H1 (cell line): ENCODE measurements around the gene TGM4. TPM values are rescaled to one million over a fixed set of nuclear protein-coding genes. Genes with fewer than 3 reads are reported as not detected.

Experiments
- CTCF ChIA-PET: fragments of 300-600 bp; sonication (Branson Sonifier 250); formaldehyde crosslinking; loops from one replicate; lab custom pipeline; 2021; ENCODE audit not compliant: partially characterized antibody; lab: Charles Lee
- POLR2A ChIA-PET: fragments of 300-600 bp; sonication (Branson Sonifier 250); formaldehyde crosslinking; loops from one replicate; lab custom pipeline; 2021; ENCODE audit warnings: inconsistent platforms; ENCODE audit not compliant: partially characterized antibody; lab: Charles Lee
- DNase-seq, 2 experiments: peaks; one replicate each; pipeline versions ENCODE4 v3.0.0 to v3.0.0-alpha.2; 2010 to 2022; ENCODE audit warnings: low spot score in 2 of 2, low read depth in 1 of 2, mixed read lengths in 1 of 2
- FAIRE-seq: peaks from 2 replicates; lab custom pipeline; 2011; peaks lifted over from hg19 to GRCh38; lab: Jason Lieb, UNC
- H2AFZ ChIP-seq: 2 replicates; pipeline ENCODE4 v1.8.1; 2012; ENCODE audit warnings: low read length, inconsistent platforms
- H2AK5ac ChIP-seq: 2 replicates; pipeline ENCODE4 v1.6.1; 2013; ENCODE audit warnings: low read depth, low read length
- H2BK120ac ChIP-seq: replicated peaks from 2 replicates; pipeline ENCODE3; 2013; ENCODE audit warnings: low read depth, low read length, inconsistent platforms
- H2BK12ac ChIP-seq: 2 replicates; pipeline ENCODE4 v1.6.1; 2013; ENCODE audit warnings: low read depth, low read length
- H2BK15ac ChIP-seq: 2 replicates; pipeline ENCODE4 v1.6.1; 2013; ENCODE audit warnings: low read length
- H2BK20ac ChIP-seq: 2 replicates; pipeline ENCODE4 v1.6.1; 2013; ENCODE audit warnings: low read length
- H2BK5ac ChIP-seq: 2 replicates; pipeline ENCODE4 v1.6.1; 2013; ENCODE audit warnings: low read depth, low read length
- H3K14ac ChIP-seq: 2 replicates; pipeline ENCODE4 v1.6.1; 2013; ENCODE audit warnings: inconsistent platforms; ENCODE audit not compliant: insufficient read length
- H3K18ac ChIP-seq: 2 replicates; pipeline ENCODE4 v1.6.1; 2013; ENCODE audit warnings: low read length; ENCODE audit errors: extremely low read depth
- H3K23ac ChIP-seq: 2 replicates; pipeline ENCODE4 v1.6.1; 2013; ENCODE audit warnings: inconsistent platforms; ENCODE audit not compliant: insufficient read length
- H3K23me2 ChIP-seq: 2 replicates; pipeline ENCODE4 v1.6.1; 2013; ENCODE audit warnings: low read depth, low read length
- H3K27ac ChIP-seq: 2 replicates; pipeline ENCODE4 v1.6.1; 2011; ENCODE audit warnings: low read depth, low read length, inconsistent platforms
- H3K27me3 ChIP-seq, 4 experiments: replicated peaks in 1 of 4; 1 replicate in 1 of 4; 2 replicates in 3 of 4; pipeline versions ENCODE4 v1.6.1 to v1.8.1; 2011 to 2013; ENCODE audit warnings: low read length in 3 of 4, mild to moderate bottlenecking in 3 of 4, inconsistent platforms in 2 of 4, mixed read lengths in 2 of 4, moderate library complexity in 1 of 4; ENCODE audit not compliant: control insufficient read depth in 3 of 4, insufficient read depth in 3 of 4; ENCODE audit errors: extremely low read depth in 1 of 4
- H3K36me3 ChIP-seq, 4 experiments: 2 replicates each; pipeline versions ENCODE4 v1.6.1 to v1.8.1; 2011 to 2013; ENCODE audit warnings: mild to moderate bottlenecking in 4 of 4, low read length in 3 of 4, moderate library complexity in 2 of 4, control low read depth in 1 of 4, inconsistent platforms in 1 of 4; ENCODE audit not compliant: insufficient read depth in 4 of 4, control insufficient read depth in 2 of 4
- H3K4ac ChIP-seq: replicated peaks from 2 replicates; pipeline ENCODE3; 2013; ENCODE audit warnings: low read length, low read depth, mixed read lengths, inconsistent platforms; ENCODE audit not compliant: insufficient read length
- H3K4me1 ChIP-seq, 4 experiments: replicated peaks in 1 of 4; 1 replicate in 1 of 4; 2 replicates in 3 of 4; pipeline versions ENCODE4 v1.6.1 to v1.8.1; 2011 to 2013; ENCODE audit warnings: low read length in 3 of 4, inconsistent platforms in 2 of 4, mixed read lengths in 1 of 4; ENCODE audit not compliant: insufficient read depth in 4 of 4, control insufficient read depth in 3 of 4
- H3K4me2 ChIP-seq, 2 experiments: 2 replicates each; pipeline versions ENCODE4 v1.6.1 to v1.8.1; 2011 to 2013; ENCODE audit warnings: low read depth in 2 of 2, low read length in 2 of 2, control low read depth in 1 of 2, inconsistent platforms in 1 of 2, mild to moderate bottlenecking in 1 of 2; ENCODE audit not compliant: insufficient read depth in 1 of 2
- H3K4me3 ChIP-seq, 4 experiments: fragments of 200-600, 300-600 bp in 1 of 4; sonication (generic), shearing (Covaris generic), sonication (Bioruptor Twin) in 1 of 4; 2 replicates each; pipeline versions ENCODE4 v1.5.1 to v1.8.1; 2011 to 2016; ENCODE audit warnings: low read length in 4 of 4, low read depth in 3 of 4, control low read depth in 2 of 4, inconsistent platforms in 2 of 4, mild to moderate bottlenecking in 2 of 4, mixed read lengths in 1 of 4, moderate library complexity in 1 of 4; ENCODE audit not compliant: insufficient read depth in 2 of 4; ENCODE audit errors: extremely low read depth in 1 of 4
- H3K56ac ChIP-seq: replicated peaks from 2 replicates; pipeline ENCODE3; 2013; ENCODE audit warnings: low read depth, mild to moderate bottlenecking, mixed read lengths, low read length, inconsistent platforms; ENCODE audit not compliant: insufficient read length
- H3K79me1 ChIP-seq: 2 replicates; pipeline ENCODE4 v1.6.1; 2013; ENCODE audit warnings: low read depth, low read length, control low read depth
- H3K79me2 ChIP-seq, 2 experiments: 2 replicates each; pipeline versions ENCODE4 v1.6.1 to v1.8.1; 2012 to 2013; ENCODE audit warnings: low read length in 2 of 2, mild to moderate bottlenecking in 2 of 2, inconsistent platforms in 1 of 2; ENCODE audit not compliant: insufficient read depth in 2 of 2, control insufficient read depth in 1 of 2
- H3K9ac ChIP-seq, 4 experiments: replicated peaks in 1 of 4; 1 replicate in 1 of 4; 2 replicates in 3 of 4; pipeline versions ENCODE4 v1.6.1 to v1.8.1; 2011 to 2013; ENCODE audit warnings: low read depth in 3 of 4, low read length in 3 of 4, control low read depth in 2 of 4, mild to moderate bottlenecking in 2 of 4, moderate library complexity in 2 of 4, inconsistent platforms in 1 of 4; ENCODE audit errors: extremely low read depth in 1 of 4
- H3K9me3 ChIP-seq, 2 experiments: 2 replicates each; pipeline versions ENCODE4 v1.6.1 to v1.8.1; 2012 to 2013; ENCODE audit warnings: mild to moderate bottlenecking in 2 of 2, moderate library complexity in 2 of 2, control low read depth in 1 of 2, inconsistent platforms in 1 of 2, low read depth in 1 of 2, low read length in 1 of 2, mixed read lengths in 1 of 2; ENCODE audit not compliant: insufficient read depth in 2 of 2
- H4K20me1 ChIP-seq, 2 experiments: replicated peaks in 1 of 2; 2 replicates each; pipeline versions ENCODE3 to v1.8.1; 2011 to 2013; ENCODE audit warnings: inconsistent platforms in 2 of 2, low read length in 2 of 2, mild to moderate bottlenecking in 1 of 2; ENCODE audit not compliant: insufficient read depth in 2 of 2, control insufficient read depth in 1 of 2
- H4K5ac ChIP-seq: 2 replicates; pipeline ENCODE4 v1.6.1; 2013; ENCODE audit warnings: low read length, low read depth, mixed read lengths, inconsistent platforms; ENCODE audit not compliant: insufficient read length
- H4K8ac ChIP-seq: 2 replicates; pipeline ENCODE4 v1.8.0; 2013; ENCODE audit warnings: mild to moderate bottlenecking, moderate library complexity, low read length, inconsistent platforms; ENCODE audit not compliant: insufficient read depth; ENCODE audit errors: extremely low read depth
- H4K91ac ChIP-seq: replicated peaks from 2 replicates; pipeline ENCODE3; 2013; ENCODE audit warnings: low read length, mixed read lengths, inconsistent platforms; ENCODE audit not compliant: insufficient read length
- BCL11A ChIP-seq, 2 experiments: IDR thresholded peaks; one replicate each; pipeline ENCODE4 v1.6.1; 2011; ENCODE audit warnings: low read depth in 2 of 2, low read length in 2 of 2, mild to moderate bottlenecking in 2 of 2
- CREB1 ChIP-seq: IDR thresholded peaks from 2 replicates; pipeline ENCODE4 v1.6.1; 2012; ENCODE audit warnings: inconsistent platforms
- NRF1 ChIP-seq: IDR thresholded peaks from 2 replicates; pipeline ENCODE4 v1.6.1; 2011; ENCODE audit warnings: mild to moderate bottlenecking, low read depth, low read length, improper control_type of control experiment
- RAD21 ChIP-seq, 2 experiments: IDR thresholded peaks in 1 of 2; conservative IDR thresholded peaks in 1 of 2; 2 replicates each; pipeline ENCODE4 v1.6.1; 2011; ENCODE audit warnings: low read depth in 2 of 2, low read length in 2 of 2, improper control_type of control experiment in 1 of 2, inconsistent platforms in 1 of 2, mild to moderate bottlenecking in 1 of 2, moderate library complexity in 1 of 2
- RBBP5 ChIP-seq: IDR thresholded peaks from 2 replicates; pipeline ENCODE4 v1.7.1; 2012; ENCODE audit warnings: low read depth, mild to moderate bottlenecking, inconsistent platforms, low read length, moderate library complexity, borderline replicate concordance
- SP1 ChIP-seq: IDR thresholded peaks from 2 replicates; pipeline ENCODE4 v1.6.1; 2011; ENCODE audit warnings: low read depth, low read length
- TAF7 ChIP-seq: optimal IDR thresholded peaks from 2 replicates; pipeline ENCODE3; 2011; ENCODE audit warnings: low read depth, mild to moderate bottlenecking, inconsistent platforms, low read length, moderate library complexity, borderline replicate concordance
- TEAD4 ChIP-seq: IDR thresholded peaks from 2 replicates; pipeline ENCODE4 v1.6.1; 2012; ENCODE audit warnings: low read depth, low read length, inconsistent platforms, mixed read lengths
- WGBS, 2 experiments: shearing (Covaris generic) in 1 of 2; methylation state at CpG; one replicate each; pipeline versions ENCODE4 v1.1.6 to v1.1.7; 2013 to 2015; ENCODE audit warnings: low lambda C conversion rate in 2 of 2, mixed read lengths in 2 of 2, inconsistent platforms in 1 of 2, low coverage in 1 of 2, missing lambda C conversion rate in 1 of 2; ENCODE audit not compliant: insufficient replicate concordance in 2 of 2, insufficient coverage in 1 of 2, insufficient read length in 1 of 2; ENCODE audit errors: extremely low coverage in 1 of 2, missing lambda C conversion rate in 1 of 2; 5-methylcytosine and 5-hydroxymethylcytosine counted together
- polyA plus RNA-seq, 7 experiments: library from polyadenylated mRNA; depleted of rRNA in 3 of 7; stranded (reverse) in 5 of 7; unstranded in 2 of 7; fragments of >200 nt in 5 of 7; fragments of 200-250 nt in 2 of 7; gene quantifications; 1 replicate in 5 of 7; 2 replicates in 1 of 7; 4 replicates in 1 of 7; pipeline versions ENCODE4 v1.2.1 to v1.2.3, GENCODE V29; 2011 to 2013; ENCODE audit warnings: missing spikeins in 2 of 7, mixed read lengths in 2 of 7
- total RNA-seq: library from RNA; stranded (reverse); fragmentation: NEBNext Ultra II Directional; extraction: Animal tissue kit (Norgen Biotek cat#: 25700); gene quantifications from 2 replicates; pipeline ENCODE4 v1.2.1, GENCODE V29; 2021

Gene TGM4
- total and polyA plus RNA-seq, 2 of the 8 experiments (the other 6 are each of a cell fraction or from before 2014, with no cell fraction given): 0.02 TPM; not detected in 1

GRCh38 chr3:44832032-44832431 lies 42.4 kb upstream of the TGM4 start:
- FAIRE-seq (no peak), DNase-seq (no peak)
- Histone ChIP-seq H2BK120ac (no peak overlapping the region), H3K9me3 (peaks cover 4 to 6% of the 10 kb centered on the region in 2 experiments; a peak in 2 of 4 replicates), H2AK5ac (no peak overlapping the region), H3K36me3 (peaks cover 13 to 47% (median 35%) of the 10 kb centered on the region in 4 experiments), H2AFZ (no peak overlapping the region), H4K5ac (no peak overlapping the region), H3K79me2 (no peaks in the 10 kb centered on the region), H3K23ac (no peak overlapping the region), H4K8ac (no peak overlapping the region), H2BK15ac (no peak overlapping the region), H3K4me1 (no peaks in the 10 kb centered on the region), H3K4me2 (no peak overlapping the region), H3K9ac (no peak overlapping the region), H3K56ac (no peak overlapping the region), H3K14ac (no peak overlapping the region), H3K23me2 (no peaks in the 10 kb centered on the region), H3K79me1 (no peaks in the 10 kb centered on the region), H3K27ac (no peak overlapping the region), H4K91ac (no peak overlapping the region), H3K18ac (no peak overlapping the region), H2BK5ac (no peak overlapping the region), H2BK12ac (no peak overlapping the region), H3K4me3 (no peak overlapping the region), H3K27me3 (no peaks in the 10 kb centered on the region), H2BK20ac (no peak overlapping the region), H3K4ac (no peak overlapping the region), H4K20me1 (no peaks in the 10 kb centered on the region)
- 91% methylated on average over 1 of the region's 1 CpG; no CpG with 5 or more reads in 1 of the 2 experiments for WGBS, 2 experiments
- ChIA-PET CTCF (interaction anchor here (0.6 to 2.0 kb wide), 3 partner anchors 12 to 58 kb away, joined by 3 to 5 read pairs (median 4); no protein-coding TSS in a partner anchor), POLR2A (interaction anchor here (0.6 kb wide), 1 partner anchor 301 kb away, joined by 3 read pairs; no protein-coding TSS in a partner anchor)
- TF ChIP-seq TEAD4: no peak
- TF ChIP-seq TAF7: no peak
- no peak for TF ChIP-seq RAD21 (IDR thresholded peaks at IDR 0.05 in 1 of 2, conservative IDR thresholded peaks at IDR 0.05 in 1 of 2; ENCODE audit: low read depth in 2 of 2, low read length in 2 of 2)
- no peak for TF ChIP-seq CREB1
- no peak for TF ChIP-seq RBBP5
- no peak for TF ChIP-seq BCL11A (IDR thresholded peaks at IDR 0.05; ENCODE audit: low read depth in 2 of 2, low read length in 2 of 2)
- no peak for TF ChIP-seq NRF1
- no peak for TF ChIP-seq SP1
